Choroid plexus epithelial cell (primary cell): Measurements from ENCODE around the gene PRSS12.

Source experiments
- DNase-seq: peaks from one replicate; pipeline ENCODE4 v3.0.0-alpha.2; 2010; ENCODE audit warnings: low read depth
- H3K4me3 ChIP-seq: 2 replicates; pipeline ENCODE4 v1.5.1; 2011; ENCODE audit warnings: low read depth, mild to moderate bottlenecking, control low read depth, low read length, moderate library complexity
- TF ChIP-seq, protein P1 (sequence below): conservative IDR thresholded peaks from 2 replicates; pipeline ENCODE4 v1.5.1; 2011; ENCODE audit warnings: low read depth, mild to moderate bottlenecking, control low read depth, inconsistent platforms, low read length, moderate library complexity

The PRSS12 gene

DNA sequence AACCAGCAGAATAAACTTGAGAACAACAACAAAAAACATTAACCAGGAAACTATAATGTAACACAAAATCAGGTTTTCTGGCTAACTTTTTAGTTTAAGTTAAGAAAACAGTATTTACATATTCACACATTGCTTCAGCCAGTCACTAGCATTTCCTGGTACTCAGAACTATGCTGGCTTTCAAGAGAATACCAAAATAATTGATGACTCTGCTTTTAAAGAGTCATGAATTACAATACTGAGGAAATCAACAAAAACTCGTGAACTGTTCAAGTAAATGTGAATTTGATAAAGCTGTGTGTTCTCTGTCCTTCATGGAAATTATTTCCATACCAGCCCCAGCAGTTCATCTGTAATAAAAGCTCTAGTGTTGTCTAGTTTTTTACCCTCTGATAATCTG lies 27.4 kb downstream of the PRSS12 start:
- DNase-seq = no peak
- TF ChIP-seq, protein P1, sequence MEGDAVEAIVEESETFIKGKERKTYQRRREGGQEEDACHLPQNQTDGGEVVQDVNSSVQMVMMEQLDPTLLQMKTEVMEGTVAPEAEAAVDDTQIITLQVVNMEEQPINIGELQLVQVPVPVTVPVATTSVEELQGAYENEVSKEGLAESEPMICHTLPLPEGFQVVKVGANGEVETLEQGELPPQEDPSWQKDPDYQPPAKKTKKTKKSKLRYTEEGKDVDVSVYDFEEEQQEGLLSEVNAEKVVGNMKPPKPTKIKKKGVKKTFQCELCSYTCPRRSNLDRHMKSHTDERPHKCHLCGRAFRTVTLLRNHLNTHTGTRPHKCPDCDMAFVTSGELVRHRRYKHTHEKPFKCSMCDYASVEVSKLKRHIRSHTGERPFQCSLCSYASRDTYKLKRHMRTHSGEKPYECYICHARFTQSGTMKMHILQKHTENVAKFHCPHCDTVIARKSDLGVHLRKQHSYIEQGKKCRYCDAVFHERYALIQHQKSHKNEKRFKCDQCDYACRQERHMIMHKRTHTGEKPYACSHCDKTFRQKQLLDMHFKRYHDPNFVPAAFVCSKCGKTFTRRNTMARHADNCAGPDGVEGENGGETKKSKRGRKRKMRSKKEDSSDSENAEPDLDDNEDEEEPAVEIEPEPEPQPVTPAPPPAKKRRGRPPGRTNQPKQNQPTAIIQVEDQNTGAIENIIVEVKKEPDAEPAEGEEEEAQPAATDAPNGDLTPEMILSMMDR = no peak

DNA sequence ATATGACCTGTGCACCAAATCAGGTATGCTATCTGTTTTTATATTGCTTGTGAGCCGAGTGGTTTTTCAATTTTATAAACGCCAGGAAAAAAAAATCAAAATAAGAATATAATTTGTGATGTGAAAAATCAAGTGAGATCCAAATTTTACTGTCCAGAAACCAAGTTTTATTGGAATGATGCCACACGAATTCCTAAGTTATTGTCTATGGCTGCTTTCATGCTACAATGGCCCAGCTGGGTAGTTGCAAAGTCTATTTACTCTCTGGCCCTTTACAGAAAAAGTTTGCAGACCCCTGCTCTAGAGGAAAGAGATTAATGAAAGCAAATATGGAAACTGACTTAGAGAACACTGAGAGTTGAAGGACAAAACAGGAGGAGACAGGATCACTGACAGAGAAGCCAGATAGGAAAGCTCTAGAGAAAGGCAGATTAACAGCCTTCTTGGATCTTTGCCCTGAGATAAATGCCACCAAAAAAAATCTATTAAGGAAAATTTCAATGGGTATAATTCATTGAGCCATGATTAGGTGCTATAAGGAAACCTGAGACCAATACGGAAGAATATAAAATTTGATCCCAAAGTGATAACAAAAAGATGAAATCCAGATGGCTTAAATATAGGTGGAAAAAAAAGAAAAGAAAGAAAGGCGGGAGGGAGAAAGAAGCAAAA lies 29.8 kb downstream of the PRSS12 start:
- TF ChIP-seq, protein P1 = no peak
- DNase-seq = no peak
- H3K4me3 ChIP-seq = no peak overlapping the region

More for the DNA sequence above, 27.4 kb downstream of the PRSS12 start:
- no peak overlapping the region for H3K4me3 ChIP-seq

DNA sequence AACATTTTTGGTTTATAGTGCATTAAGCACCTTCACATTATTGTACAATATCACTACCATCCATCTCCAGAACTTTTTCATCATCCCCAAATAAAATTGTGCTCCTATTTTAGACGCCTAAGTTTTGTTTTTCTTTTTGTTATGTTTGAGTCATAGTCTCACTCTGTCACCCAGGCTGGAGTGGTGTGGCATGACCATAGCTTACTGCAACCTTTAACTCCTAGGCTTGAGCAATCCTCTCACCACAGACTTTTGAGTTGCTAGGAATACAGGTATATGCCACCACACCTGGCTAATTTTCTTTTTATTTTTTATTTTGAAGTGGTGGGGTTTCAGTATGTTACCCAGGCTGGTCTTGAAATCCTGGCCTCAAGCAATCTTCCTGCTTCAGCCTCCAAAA lies 33.9 kb downstream of the PRSS12 start:
- TF ChIP-seq, protein P1 = no peak
- H3K4me3 ChIP-seq = no peak overlapping the region
- DNase-seq = no peak

- TF ChIP-seq, protein P1 = no peak
- no peak for DNase-seq
Measured at GRCh38 chr4:118317691-118318090, 35.1 kb downstream of the PRSS12 start.

DNA sequence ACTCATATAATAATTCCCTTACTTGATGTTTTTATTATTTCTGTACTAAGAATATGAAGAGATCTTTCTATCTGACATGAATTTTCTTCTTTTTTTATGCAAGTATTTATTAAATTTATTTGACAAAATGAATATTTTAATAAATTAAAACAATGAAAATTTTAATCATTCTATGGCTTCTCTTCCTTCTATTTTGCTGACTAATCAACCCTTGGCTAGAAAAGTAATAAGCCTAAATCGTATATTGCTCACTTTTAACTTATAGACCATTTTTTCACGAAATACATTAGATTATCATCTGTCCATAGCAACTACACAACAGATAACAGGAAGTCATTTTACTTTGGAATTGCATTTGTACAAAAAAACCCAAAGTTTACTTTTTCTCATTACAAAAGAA lies 38.6 kb downstream of the PRSS12 start:
- TF ChIP-seq, protein P1 = no peak
- no peak for DNase-seq
- H3K4me3 ChIP-seq = no peak overlapping the region

More at GRCh38 chr4:118317691-118318090, 35.1 kb downstream of the PRSS12 start:
- no peak overlapping the region for H3K4me3 ChIP-seq

DNA sequence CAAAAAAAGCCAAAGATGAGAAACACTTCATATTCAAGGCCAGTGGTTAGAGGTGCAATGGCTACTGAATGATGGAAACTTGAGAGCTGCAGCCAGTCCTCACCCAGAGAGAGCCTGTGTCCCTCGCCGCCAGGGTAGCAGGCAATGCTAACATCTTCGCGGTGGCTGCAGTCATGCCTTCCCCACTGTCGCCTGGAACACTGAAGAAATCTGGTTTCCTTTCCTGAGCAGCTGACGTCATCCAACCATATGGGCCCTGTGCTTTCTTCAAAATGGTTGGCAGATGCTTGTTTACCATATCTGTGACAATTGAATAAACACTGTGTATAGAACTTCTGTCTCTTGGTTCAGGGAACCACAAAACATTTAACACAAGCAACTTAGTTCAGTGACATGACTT lies 39.7 kb downstream of the PRSS12 start:
- no peak overlapping the region for H3K4me3 ChIP-seq
- TF ChIP-seq, protein P1 = no peak
- DNase-seq = no peak
